Calu3 (cell line): ENCODE data around the gene NUDT4. TPM values are rescaled to one million over a fixed set of nuclear protein-coding genes. Genes with fewer than 3 reads are reported as not detected.

ENCODE experiments used
- BruUV-seq: library from RNA; stranded (reverse); fragments of 400-500 nt; replicated peaks from 2 replicates; lab custom pipeline; 2021; lab: Mats Ljungman, UMichigan
- CTCF ChIA-PET: fragments of 300-600 bp; sonication (Branson Sonifier 250); formaldehyde crosslinking; loops from one replicate; lab custom pipeline; 2022; ENCODE audit warnings: antibody characterized with exemption; lab: Charles Lee
- DNase-seq: peaks from one replicate; pipeline ENCODE4 v3.0.0; 2022
- H3K27ac Mint-ChIP-seq: one replicate; pipeline ENCODE4 v1.8.0; 2022; ENCODE audit warnings: mixed read lengths; ENCODE audit not compliant: unreplicated experiment
- H3K27me3 Mint-ChIP-seq: one replicate; pipeline ENCODE4 v1.8.0; 2022; ENCODE audit warnings: mixed read lengths; ENCODE audit not compliant: unreplicated experiment
- H3K36me3 Mint-ChIP-seq: one replicate; pipeline ENCODE4 v1.8.0; 2022; ENCODE audit warnings: mild to moderate bottlenecking, moderate library complexity, mixed read lengths; ENCODE audit not compliant: insufficient read depth, unreplicated experiment
- H3K4me1 Mint-ChIP-seq: one replicate; pipeline ENCODE4 v1.8.0; 2022; ENCODE audit warnings: mild to moderate bottlenecking, low read depth, mixed read lengths; ENCODE audit not compliant: unreplicated experiment
- H3K4me3 Mint-ChIP-seq: one replicate; pipeline ENCODE4 v1.8.0; 2022; ENCODE audit warnings: mild to moderate bottlenecking, low read depth, moderate library complexity, mixed read lengths; ENCODE audit not compliant: unreplicated experiment
- H3K9me3 Mint-ChIP-seq: one replicate; pipeline ENCODE4 v1.8.0; 2022; ENCODE audit warnings: low read depth, mixed read lengths; ENCODE audit not compliant: unreplicated experiment
- intact Hi-C: fragments of 100-400 bp; cut with micrococcal nuclease; formaldehyde crosslinking; loops from one replicate; pipeline ENCODE4 v1.10.0; 2022; ENCODE audit not compliant: unreplicated experiment
- total RNA-seq: library from RNA; stranded (reverse); gene quantifications from 2 replicates; pipeline ENCODE4 v1.2.3, GENCODE V29; 2022
- TF ChIP-seq, protein P1 (sequence below): fragments of 200-600 bp; IDR thresholded peaks from one replicate; pipeline ENCODE4 v1.8.0; 2022; ENCODE audit warnings: antibody characterized with exemption; ENCODE audit not compliant: unreplicated experiment

Gene NUDT4
- total RNA-seq, 1 experiment from 2014 or later = 47.3 TPM

DNA sequence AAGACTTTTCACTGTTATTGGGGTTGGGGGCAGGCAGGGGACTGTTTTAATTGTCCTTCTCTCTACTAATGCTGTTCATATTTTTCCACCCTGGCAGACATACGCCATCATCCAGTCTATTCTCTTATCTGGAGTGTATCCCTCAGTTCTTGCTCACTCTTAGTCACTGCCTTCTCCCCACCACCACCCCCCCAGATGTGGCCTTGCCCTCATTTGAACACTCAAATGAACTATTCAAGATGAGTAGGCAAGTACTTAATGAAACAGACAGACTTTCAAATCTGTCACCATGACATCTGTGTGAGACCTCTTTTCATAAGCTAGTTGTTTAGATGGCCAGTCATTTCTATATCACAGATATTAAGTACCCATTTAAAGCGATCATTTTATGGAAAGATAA is 10.1 kb downstream of the NUDT4 start:
- CTCF ChIA-PET = interaction anchor here (1.0 kb wide), 1 partner anchor 400 kb away, joined by 5 read pairs; no protein-coding TSS in a partner anchor
- DNase-seq = no peak
- BruUV-seq = no TSS peak

DNA sequence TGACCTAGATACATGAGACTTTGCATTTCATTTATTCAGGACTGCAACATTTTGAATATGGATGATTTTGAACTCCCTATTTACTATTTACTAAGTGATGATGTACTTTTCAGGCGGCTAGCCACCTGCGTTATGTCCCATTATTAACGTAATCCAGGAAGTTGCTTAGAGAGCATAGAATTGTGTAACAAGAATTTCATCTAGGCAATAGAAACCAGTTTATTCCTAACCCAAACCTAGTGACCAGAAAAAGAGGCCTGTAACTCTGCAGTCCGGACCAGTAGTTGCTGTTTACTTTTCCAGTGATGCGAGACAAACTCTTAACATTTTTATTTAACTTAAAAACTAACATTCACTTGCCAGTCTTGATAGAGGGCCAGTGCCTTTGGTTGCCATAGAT is 12.3 kb downstream of the NUDT4 start:
- Mint-ChIP-seq H3K4me3 (no peak overlapping the region), H3K36me3 (no peaks in the 10 kb centered on the region), H3K27me3 (no peaks in the 10 kb centered on the region), H3K27ac (no peak overlapping the region), H3K9me3 (no peaks in the 10 kb centered on the region), H3K4me1 (peaks cover 7% of the 10 kb centered on the region)
- CTCF ChIA-PET = no interaction called here
- BruUV-seq = no TSS peak
- intact Hi-C loops = no loop called here
- DNase-seq = no peak
- TF ChIP-seq, protein P1, sequence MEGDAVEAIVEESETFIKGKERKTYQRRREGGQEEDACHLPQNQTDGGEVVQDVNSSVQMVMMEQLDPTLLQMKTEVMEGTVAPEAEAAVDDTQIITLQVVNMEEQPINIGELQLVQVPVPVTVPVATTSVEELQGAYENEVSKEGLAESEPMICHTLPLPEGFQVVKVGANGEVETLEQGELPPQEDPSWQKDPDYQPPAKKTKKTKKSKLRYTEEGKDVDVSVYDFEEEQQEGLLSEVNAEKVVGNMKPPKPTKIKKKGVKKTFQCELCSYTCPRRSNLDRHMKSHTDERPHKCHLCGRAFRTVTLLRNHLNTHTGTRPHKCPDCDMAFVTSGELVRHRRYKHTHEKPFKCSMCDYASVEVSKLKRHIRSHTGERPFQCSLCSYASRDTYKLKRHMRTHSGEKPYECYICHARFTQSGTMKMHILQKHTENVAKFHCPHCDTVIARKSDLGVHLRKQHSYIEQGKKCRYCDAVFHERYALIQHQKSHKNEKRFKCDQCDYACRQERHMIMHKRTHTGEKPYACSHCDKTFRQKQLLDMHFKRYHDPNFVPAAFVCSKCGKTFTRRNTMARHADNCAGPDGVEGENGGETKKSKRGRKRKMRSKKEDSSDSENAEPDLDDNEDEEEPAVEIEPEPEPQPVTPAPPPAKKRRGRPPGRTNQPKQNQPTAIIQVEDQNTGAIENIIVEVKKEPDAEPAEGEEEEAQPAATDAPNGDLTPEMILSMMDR = no peak

More for the DNA sequence above, 10.1 kb downstream of the NUDT4 start:
- TF ChIP-seq, protein P1 = no peak
- H3K36me3 Mint-ChIP-seq = no peaks in the 10 kb centered on the region
- intact Hi-C loops = no loop called here
- no peaks in the 10 kb centered on the region for H3K27me3 Mint-ChIP-seq
- H3K4me1 Mint-ChIP-seq = peaks cover 9% of the 10 kb centered on the region
- no peak overlapping the region for H3K4me3 Mint-ChIP-seq
- H3K9me3 Mint-ChIP-seq = no peaks in the 10 kb centered on the region
- no peak overlapping the region for H3K27ac Mint-ChIP-seq

DNA sequence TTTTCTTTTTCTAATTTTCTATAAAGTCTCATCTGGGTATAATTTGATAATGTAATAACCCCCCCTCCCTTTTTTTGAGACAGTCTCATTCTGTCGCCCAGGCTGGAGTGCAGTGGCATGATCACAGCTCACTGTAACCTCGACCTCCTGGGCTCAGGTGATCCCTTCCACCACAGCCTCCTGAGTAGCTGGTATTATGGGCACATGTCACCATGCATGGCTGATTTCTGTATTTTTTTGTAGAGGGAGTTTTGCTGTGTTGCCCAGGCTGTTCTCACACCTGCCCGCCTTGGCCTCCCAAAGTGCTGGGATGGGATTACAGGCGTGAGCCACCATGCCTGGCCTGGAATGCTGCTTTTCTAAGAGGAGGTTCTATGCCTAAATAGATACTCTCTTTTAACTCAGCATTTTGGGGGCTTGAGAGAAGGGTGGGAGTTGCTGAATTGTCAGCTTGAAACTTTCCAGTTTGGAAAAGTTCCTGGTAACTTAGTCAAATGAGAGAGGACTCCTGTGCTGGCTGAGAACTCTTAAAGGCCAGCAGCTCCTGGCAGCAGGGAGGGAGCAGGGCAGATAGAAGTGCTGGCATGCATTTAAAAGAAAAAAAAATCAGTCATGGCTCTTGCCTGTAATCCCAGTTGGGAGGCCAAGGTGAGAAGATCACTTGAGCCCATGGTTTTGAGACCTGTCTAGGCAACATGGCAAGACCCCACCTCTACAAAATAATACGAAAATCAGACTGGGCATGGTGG is 13.0 kb downstream of the NUDT4 start:
- no TSS peak for BruUV-seq

DNA sequence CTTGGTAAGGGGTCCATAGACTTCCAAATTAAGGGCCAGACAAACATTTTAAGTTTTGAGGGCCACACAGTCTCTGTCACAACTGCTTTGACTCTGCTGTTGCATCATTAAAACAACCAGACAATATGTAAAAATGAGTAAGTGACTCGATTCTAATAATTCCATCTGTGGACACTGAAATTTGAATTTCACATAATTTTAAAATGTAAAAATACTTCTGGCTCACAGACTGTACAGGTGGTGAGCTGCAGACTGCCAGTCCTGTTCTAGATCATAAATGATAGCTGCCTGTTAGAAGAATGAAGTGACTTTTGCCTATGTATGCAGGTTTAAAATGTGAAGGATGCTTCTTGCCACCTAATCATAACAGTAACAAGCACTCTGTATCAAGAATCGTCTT is 15.7 kb downstream of the NUDT4 start:
- Mint-ChIP-seq H3K27ac (no peak overlapping the region), H3K4me1 (no peaks in the 10 kb centered on the region), H3K9me3 (no peaks in the 10 kb centered on the region), H3K36me3 (peaks cover 9% of the 10 kb centered on the region), H3K27me3 (no peaks in the 10 kb centered on the region), H3K4me3 (no peak overlapping the region)
- DNase-seq = no peak
- intact Hi-C loops = no loop called here
- CTCF ChIA-PET = no interaction called here
- no TSS peak for BruUV-seq
- TF ChIP-seq, protein P1 = no peak

More for the DNA sequence above, 13.0 kb downstream of the NUDT4 start:
- Mint-ChIP-seq H3K4me3 (no peak overlapping the region), H3K9me3 (no peaks in the 10 kb centered on the region), H3K4me1 (peaks cover under 1% of the 10 kb centered on the region), H3K27me3 (no peaks in the 10 kb centered on the region), H3K27ac (no peak overlapping the region), H3K36me3 (no peaks in the 10 kb centered on the region)
- TF ChIP-seq, protein P1 = no peak
- intact Hi-C loops = no loop called here
- no peak for DNase-seq
- CTCF ChIA-PET = interaction anchor here (0.7 kb wide), 1 partner anchor 73 kb away, joined by 5 read pairs; no protein-coding TSS in a partner anchor
